Measurements from ENCODE around the gene KCND3. TPM values are rescaled to one million over a fixed set of nuclear protein-coding genes. Genes with fewer than 3 reads are reported as not detected.

Gene KCND3
- total and polyA plus RNA-seq, 2 donors from 2014 or later: 1.2 to 12.6 TPM

GRCh38 chr1:111990878-111991718 is 1.6 kb upstream of the KCND3 start:
- Histone ChIP-seq H3K9me3 (ENCODE audit: control insufficient read depth in 2 of 3, insufficient read depth in 1 of 3, low read length in 3 of 3) (no peaks in the 10 kb centered on the region), H3K27me3 (ENCODE audit: control insufficient read depth, insufficient read depth, low read length) (peaks cover 11% of the 10 kb centered on the region), H3K27ac (ENCODE audit: low read depth in 2 of 2, low read length in 2 of 2) (no peak overlapping the region), H3K36me3 (ENCODE audit: control insufficient read depth in 2 of 3, insufficient read depth in 3 of 3, low read length in 3 of 3) (no peaks in the 10 kb centered on the region), H3K4me1 (ENCODE audit: control insufficient read depth in 2 of 3, insufficient read depth in 2 of 3, low read depth in 1 of 3, low read length in 3 of 3) (peaks cover 0 to 12% (median 7%) of the 10 kb centered on the region in 3 donors), H3K9ac (ENCODE audit: low read length in 3 of 3) (peak overlapping the region in 1 of 3 donors; percentile 22), H3K4me3 (ENCODE audit: low read length in 3 of 3) (peak overlapping the region in 2 of 3 donors; percentile 29 to 55)
- TF ChIP-seq CTCF (IDR thresholded peaks at IDR 0.05; ENCODE audit: borderline replicate concordance, extremely low read depth, insufficient read depth): peak; percentile 38
- peak; percentile 61 to 90 (median 74) for DNase-seq
- intact Hi-C loops (cut with DNase I): no loop called here
- FAIRE-seq: no peak

- Histone ChIP-seq H3K27me3 (ENCODE audit: control insufficient read depth, insufficient read depth, low read length) (peaks cover 14% of the 10 kb centered on the region), H3K4me3 (ENCODE audit: low read length in 3 of 3) (peak overlapping the region in 2 of 3 donors; percentile 28 to 55), H3K27ac (ENCODE audit: low read depth in 2 of 2, low read length in 2 of 2) (no peak overlapping the region), H3K4me1 (ENCODE audit: control insufficient read depth in 2 of 3, insufficient read depth in 2 of 3, low read depth in 1 of 3, low read length in 3 of 3) (peaks cover 0 to 12% (median 7%) of the 10 kb centered on the region in 3 donors), H3K9me3 (ENCODE audit: control insufficient read depth in 2 of 3, insufficient read depth in 1 of 3, low read length in 3 of 3) (no peaks in the 10 kb centered on the region), H3K9ac (ENCODE audit: low read length in 3 of 3) (no peak overlapping the region), H3K36me3 (ENCODE audit: control insufficient read depth in 2 of 3, insufficient read depth in 3 of 3, low read length in 3 of 3) (no peaks in the 10 kb centered on the region)
- FAIRE-seq (no peak), DNase-seq (peak in 4 of 5 donors; percentile 36 to 84 (median 62))
- intact Hi-C loops (cut with DNase I): no loop called here
- TF ChIP-seq CTCF (IDR thresholded peaks at IDR 0.05; ENCODE audit: borderline replicate concordance, extremely low read depth, insufficient read depth): no peak
Observed at GRCh38 chr1:111990026-111990877, 784 bp upstream of the KCND3 start.

- no peak overlapping the region for H3K27ac ChIP-seq (ENCODE audit: low read depth in 2 of 2, low read length in 2 of 2)
- FAIRE-seq: no peak
- intact Hi-C loops (cut with DNase I): no loop called here
- peak overlapping the region in 1 of 3 donors; percentile 9 for H3K4me3 ChIP-seq (ENCODE audit: low read length in 3 of 3)
- no peak for TF ChIP-seq CTCF (IDR thresholded peaks at IDR 0.05; ENCODE audit: borderline replicate concordance, extremely low read depth, insufficient read depth)
- peaks cover 0 to 12% (median 7%) of the 10 kb centered on the region in 3 donors for H3K4me1 ChIP-seq (ENCODE audit: control insufficient read depth in 2 of 3, insufficient read depth in 2 of 3, low read depth in 1 of 3, low read length in 3 of 3)
- no peak overlapping the region for H3K9ac ChIP-seq (ENCODE audit: low read length in 3 of 3)
- no peaks in the 10 kb centered on the region for H3K9me3 ChIP-seq (ENCODE audit: control insufficient read depth in 2 of 3, insufficient read depth in 1 of 3, low read length in 3 of 3)
- H3K36me3 ChIP-seq (ENCODE audit: control insufficient read depth in 2 of 3, insufficient read depth in 3 of 3, low read length in 3 of 3): no peaks in the 10 kb centered on the region
- DNase-seq: peak; percentile 19 to 74 (median 49)
- peaks cover 14% of the 10 kb centered on the region for H3K27me3 ChIP-seq (ENCODE audit: control insufficient read depth, insufficient read depth, low read length)
Observed at GRCh38 chr1:111988743-111989453, 570 bp downstream of the KCND3 start.

Measured in kidney (tissue), 14 donors.